ENCODE measurements around the gene TULP3. TPM values are rescaled to one million over a fixed set of nuclear protein-coding genes. Genes with fewer than 3 reads are reported as not detected.

TULP3 gene
- total RNA-seq, 1 experiment from 2014 or later, result 54.6 TPM

DNA sequence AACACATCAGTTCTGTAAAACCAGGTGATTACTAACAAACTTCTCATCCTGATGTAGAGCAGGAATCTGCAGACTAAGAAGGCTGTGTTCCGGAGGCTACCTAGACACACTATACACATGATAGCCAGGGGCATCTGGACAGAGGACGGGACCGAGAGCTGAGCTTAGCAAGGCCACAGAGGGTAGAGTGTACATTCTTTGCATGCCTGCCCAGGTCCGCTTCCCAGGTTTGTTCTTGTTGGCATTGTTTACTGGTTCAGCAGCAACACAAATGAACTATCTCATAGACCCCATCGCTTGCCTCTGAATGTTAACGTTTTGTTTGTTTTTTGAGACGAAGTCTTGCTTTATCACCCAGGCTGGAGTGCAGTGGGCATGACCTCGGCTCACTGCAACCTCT is 50.8 kb downstream of the TULP3 start:
- no peaks in the 10 kb centered on the region for H3K27me3 ChIP-seq (ENCODE audit: insufficient read depth, low read depth)
- no peak for TF ChIP-seq EZH2 (IDR thresholded peaks at IDR 0.05; ENCODE audit: low read depth)
- no peak for TF ChIP-seq CTCF (conservative IDR thresholded peaks at IDR 0.05)
- no peak for DNase-seq
- CTCF ChIA-PET, result interaction anchor here (0.7 kb wide), 1 partner anchor 95 kb away, joined by 17 read pairs; no protein-coding TSS in a partner anchor
- no peak overlapping the region for H3K4me2 ChIP-seq
- H2AFZ ChIP-seq, result no peak overlapping the region
- no peaks in the 10 kb centered on the region for H3K4me1 ChIP-seq (replicated peaks; ENCODE audit: insufficient read depth)
- no peak overlapping the region for H3K4me3 ChIP-seq
- no peaks in the 10 kb centered on the region for H3K9me2 ChIP-seq (ENCODE audit: insufficient read depth)
- no TSS peak for BruUV-seq (replicated peaks)
- no peaks in the 10 kb centered on the region for H3K9me3 ChIP-seq (ENCODE audit: insufficient read depth, low read depth)
- intact Hi-C loops (cut with micrococcal nuclease; ENCODE audit: unreplicated experiment), result loop anchor here (5.0 kb wide), 1 partner anchor 64 kb away; the partner anchor contains the start of genes FOXM1 and RHNO1
- peaks cover 4% of the 10 kb centered on the region; the same call in 1 of the 2 replicates for H3F3A ChIP-seq (ENCODE audit: insufficient read depth, low read depth)
- no peaks in the 10 kb centered on the region for H4K20me1 ChIP-seq (ENCODE audit: insufficient read depth)
- H3K27ac ChIP-seq, result no peak overlapping the region
- 0 out of 2 replicates have a peak, but pooled peaks cover 6% of the 10 kb centered on the region for H3K36me3 ChIP-seq (ENCODE audit: low read depth)
- no peaks in the 10 kb centered on the region for H3K79me2 ChIP-seq (ENCODE audit: low read depth)
- POLR2A ChIA-PET (ENCODE audit: unreplicated experiment), result interaction anchor here (0.6 kb wide), 1 partner anchor 79 kb away, joined by 10 read pairs; no protein-coding TSS in a partner anchor

DNA sequence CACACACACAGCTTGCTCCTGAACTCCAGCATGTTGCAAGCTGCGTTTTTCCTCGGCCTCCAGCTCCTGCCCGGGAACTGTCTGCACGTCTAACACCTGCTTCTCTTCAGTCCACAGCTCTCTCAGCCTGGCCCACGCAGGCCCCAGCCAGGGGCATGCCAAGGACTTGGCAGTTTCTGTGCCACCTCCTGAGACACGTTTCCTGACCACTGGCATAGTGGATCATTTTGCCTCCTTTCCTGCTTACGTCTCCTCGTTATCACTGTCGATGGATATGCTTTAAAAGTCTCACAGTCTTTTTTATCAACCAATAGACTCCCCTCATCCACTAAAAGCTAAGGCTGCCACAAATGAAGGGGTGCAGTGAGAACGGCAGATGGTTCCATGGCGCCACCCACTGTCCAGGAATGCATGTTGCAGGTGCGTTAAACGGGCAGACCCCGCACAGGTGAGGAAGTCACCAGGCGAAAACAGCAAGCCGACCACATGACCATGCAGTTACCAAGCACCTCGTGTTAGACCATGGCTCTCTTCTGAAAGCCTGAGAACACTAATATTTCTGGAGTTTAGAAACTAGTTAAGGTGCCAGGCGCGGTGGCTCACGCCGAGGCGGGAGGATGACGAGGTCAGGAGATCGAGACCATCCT is 53.8 kb downstream of the TULP3 start:
- ChIA-PET POLR2A (ENCODE audit: unreplicated experiment) (no interaction called here), CTCF (interaction anchor here (0.6 to 1.1 kb wide), 4 partner anchors 19 to 66 kb away, joined by 3 to 6 read pairs (median 4); partner anchors contain the start of gene TULP3)
- peak; percentile 60 to 81 for DNase-seq
- H3K27ac ChIP-seq, result no peak overlapping the region
- peak overlapping the region; percentile 81 for H2AFZ ChIP-seq
- TF ChIP-seq EZH2 (IDR thresholded peaks at IDR 0.05; ENCODE audit: low read depth), result no peak
- TF ChIP-seq CTCF (conservative IDR thresholded peaks at IDR 0.05), result peak; percentile 95
- H3K4me1 ChIP-seq (replicated peaks; ENCODE audit: insufficient read depth), result no peaks in the 10 kb centered on the region
- peak overlapping the region; percentile 69 for H3K4me2 ChIP-seq
- no peaks in the 10 kb centered on the region for H3K9me2 ChIP-seq (ENCODE audit: insufficient read depth)
- no peaks in the 10 kb centered on the region for H3K9me3 ChIP-seq (ENCODE audit: insufficient read depth, low read depth)
- no peaks in the 10 kb centered on the region for H3K79me2 ChIP-seq (ENCODE audit: low read depth)
- H3K27me3 ChIP-seq (ENCODE audit: insufficient read depth, low read depth), result no peaks in the 10 kb centered on the region
- no peaks in the 10 kb centered on the region for H3K36me3 ChIP-seq (ENCODE audit: low read depth)
- H4K20me1 ChIP-seq (ENCODE audit: insufficient read depth), result no peaks in the 10 kb centered on the region
- intact Hi-C loops (cut with micrococcal nuclease; ENCODE audit: unreplicated experiment), result loop anchor here (5.0 kb wide), 1 partner anchor 67 kb away; the partner anchor contains the start of genes FOXM1 and RHNO1
- peaks cover 4% of the 10 kb centered on the region; the same call in 1 of the 2 replicates for H3F3A ChIP-seq (ENCODE audit: insufficient read depth, low read depth)
- H3K4me3 ChIP-seq, result peak overlapping the region; percentile 45; the same call in 1 of the 2 replicates
- no TSS peak for BruUV-seq (replicated peaks)

- Histone ChIP-seq H3K79me2 (ENCODE audit: low read depth) (no peaks in the 10 kb centered on the region), H3F3A (ENCODE audit: insufficient read depth, low read depth) (no peaks in the 10 kb centered on the region; the same call in 1 of the 2 replicates), H4K20me1 (ENCODE audit: insufficient read depth) (no peaks in the 10 kb centered on the region), H2AFZ (no peak overlapping the region), H3K4me2 (no peak overlapping the region), H3K9me3 (ENCODE audit: insufficient read depth, low read depth) (no peaks in the 10 kb centered on the region), H3K27ac (no peak overlapping the region), H3K27me3 (ENCODE audit: insufficient read depth, low read depth) (no peaks in the 10 kb centered on the region), H3K9me2 (ENCODE audit: insufficient read depth) (no peaks in the 10 kb centered on the region), H3K36me3 (ENCODE audit: low read depth) (no peaks in the 10 kb centered on the region), H3K4me3 (no peak overlapping the region), H3K4me1 (replicated peaks; ENCODE audit: insufficient read depth) (no peaks in the 10 kb centered on the region)
- ChIA-PET POLR2A (ENCODE audit: unreplicated experiment) (interaction anchor here (0.6 to 0.9 kb wide), 3 partner anchors 64 to 226 kb away, joined by 3 to 4 read pairs (median 4); partner anchors contain the start of gene FOXM1), CTCF (no interaction called here)
- intact Hi-C loops (cut with micrococcal nuclease; ENCODE audit: unreplicated experiment), result no loop called here
- TF ChIP-seq CTCF (conservative IDR thresholded peaks at IDR 0.05) (no peak), EZH2 (IDR thresholded peaks at IDR 0.05; ENCODE audit: low read depth) (no peak)
- no peak for DNase-seq
- no TSS peak for BruUV-seq (replicated peaks)
Measured at GRCh38 chr12:2949411-2949810, 58.7 kb downstream of the TULP3 start.

Data from PC-9 (cell line).